H1 (cell line): Measurements from ENCODE around the gene GMEB2.

Source experiments
- EP300 ChIP-seq, 2 experiments: IDR thresholded peaks; 1 replicate in 1 of 2; 2 replicates in 1 of 2; pipeline ENCODE4 v1.6.1; 2011 to 2012; ENCODE audit warnings: low read depth in 2 of 2, low read length in 2 of 2, mild to moderate bottlenecking in 2 of 2, borderline replicate concordance in 1 of 2, inconsistent platforms in 1 of 2, moderate library complexity in 1 of 2
- EZH2 ChIP-seq: fragments of 200-600 bp; sonication (generic); IDR thresholded peaks from 2 replicates; pipeline ENCODE4 v1.7.1; 2012; ENCODE audit warnings: low read depth, mild to moderate bottlenecking, moderate library complexity, low read length, inconsistent platforms; ENCODE audit not compliant: severe bottlenecking
- HDAC2 ChIP-seq, 2 experiments: fragments of 300-600 bp in 1 of 2; sonication (generic) in 1 of 2; IDR thresholded peaks; 2 replicates each; pipeline ENCODE4 v1.6.1; 2011 to 2012; ENCODE audit warnings: low read depth in 2 of 2, low read length in 2 of 2, mild to moderate bottlenecking in 2 of 2, moderate library complexity in 2 of 2, borderline replicate concordance in 1 of 2, inconsistent platforms in 1 of 2
- POLR2A ChIP-seq, 2 experiments: IDR thresholded peaks; 1 replicate in 1 of 2; 2 replicates in 1 of 2; pipeline ENCODE4 v1.6.1; 2011; ENCODE audit warnings: low read depth in 2 of 2, low read length in 2 of 2, mild to moderate bottlenecking in 2 of 2; ENCODE audit errors: control extremely low read depth in 1 of 2
- POLR2AphosphoS5 ChIP-seq: IDR thresholded peaks from 2 replicates; pipeline ENCODE4 v1.6.1; 2011; ENCODE audit warnings: low read depth, low read length
- RAD21 ChIP-seq, 2 experiments: IDR thresholded peaks in 1 of 2; conservative IDR thresholded peaks in 1 of 2; 2 replicates each; pipeline ENCODE4 v1.6.1; 2011; ENCODE audit warnings: low read depth in 2 of 2, low read length in 2 of 2, improper control_type of control experiment in 1 of 2, inconsistent platforms in 1 of 2, mild to moderate bottlenecking in 1 of 2, moderate library complexity in 1 of 2
- SAP30 ChIP-seq: fragments of 300-600 bp; sonication (generic); IDR thresholded peaks from 2 replicates; pipeline ENCODE4 v1.7.1; 2012; ENCODE audit warnings: low read length, moderate library complexity, mild to moderate bottlenecking, inconsistent platforms; ENCODE audit not compliant: insufficient read depth, insufficient replicate concordance
- SIN3A ChIP-seq, 2 experiments: IDR thresholded peaks in 1 of 2; conservative IDR thresholded peaks in 1 of 2; 2 replicates each; pipeline ENCODE4 v1.6.1; 2011 to 2012; ENCODE audit warnings: low read length in 2 of 2, improper control_type of control experiment in 1 of 2, low read depth in 1 of 2, mild to moderate bottlenecking in 1 of 2
- SP4 ChIP-seq: IDR thresholded peaks from 2 replicates; pipeline ENCODE4 v1.6.1; 2012; ENCODE audit warnings: low read length, inconsistent platforms
- YY1 ChIP-seq: IDR thresholded peaks from 2 replicates; pipeline ENCODE4 v1.6.1; 2011; ENCODE audit warnings: low read depth, mild to moderate bottlenecking, low read length
- TF ChIP-seq, protein P1 (sequence below), 3 experiments: IDR thresholded peaks; 1 replicate in 2 of 3; 2 replicates in 1 of 3; pipeline versions ENCODE4 v1.5.1 to v1.6.1; 2011; ENCODE audit warnings: low read length in 3 of 3, mild to moderate bottlenecking in 3 of 3, inconsistent platforms in 2 of 3, low read depth in 1 of 3, moderate library complexity in 1 of 3; ENCODE audit not compliant: insufficient read depth in 1 of 3; ENCODE audit errors: control extremely low read depth in 1 of 3
- TF ChIP-seq, protein P2 (sequence below): IDR thresholded peaks from 2 replicates; pipeline ENCODE4 v1.6.1; 2012; ENCODE audit warnings: inconsistent platforms

DNA sequence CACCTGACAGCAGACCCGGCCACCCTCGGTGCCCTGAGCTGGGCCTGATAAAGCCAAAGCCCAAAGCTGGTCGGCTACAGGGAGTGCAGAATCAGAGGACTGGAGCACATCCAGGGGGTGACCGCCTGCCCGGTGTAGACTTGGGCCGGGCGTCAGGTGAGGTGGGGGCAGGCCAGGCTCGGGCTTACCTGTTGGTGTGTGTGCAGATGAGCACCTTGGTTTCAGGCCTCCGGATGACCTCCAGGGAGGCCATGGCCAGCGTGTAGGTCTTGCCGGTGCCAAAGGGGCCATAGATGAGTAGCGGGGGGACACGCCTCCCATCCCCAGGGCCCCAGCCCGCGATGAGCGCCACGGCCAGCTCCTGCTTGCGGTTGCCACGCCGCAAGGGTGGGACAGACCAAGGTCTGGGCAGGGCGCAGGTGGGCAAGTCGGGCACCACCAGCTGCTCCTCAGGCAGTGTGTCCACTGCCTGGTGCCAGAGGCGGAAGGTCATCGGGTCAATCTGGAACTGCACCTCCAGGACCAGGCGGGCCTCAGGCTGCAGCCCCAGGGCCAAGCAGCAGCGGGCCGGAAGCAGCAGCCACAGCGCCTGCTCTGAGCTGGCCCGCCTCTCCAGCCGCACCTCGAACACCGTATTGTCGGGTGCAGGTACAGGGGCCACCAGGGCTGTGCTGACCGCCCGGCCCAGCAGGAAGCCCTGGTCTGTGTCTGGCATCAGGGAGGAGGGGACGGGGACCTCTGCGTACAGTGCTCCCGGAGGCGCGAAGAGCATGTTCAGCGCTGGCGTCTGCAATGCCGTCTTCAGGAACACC is 58.5 kb downstream of the GMEB2 start:
- no peak for TF ChIP-seq HDAC2 (IDR thresholded peaks at IDR 0.05; ENCODE audit: borderline replicate concordance in 1 of 2, low read depth in 2 of 2, low read length in 2 of 2)
- TF ChIP-seq, protein P1, sequence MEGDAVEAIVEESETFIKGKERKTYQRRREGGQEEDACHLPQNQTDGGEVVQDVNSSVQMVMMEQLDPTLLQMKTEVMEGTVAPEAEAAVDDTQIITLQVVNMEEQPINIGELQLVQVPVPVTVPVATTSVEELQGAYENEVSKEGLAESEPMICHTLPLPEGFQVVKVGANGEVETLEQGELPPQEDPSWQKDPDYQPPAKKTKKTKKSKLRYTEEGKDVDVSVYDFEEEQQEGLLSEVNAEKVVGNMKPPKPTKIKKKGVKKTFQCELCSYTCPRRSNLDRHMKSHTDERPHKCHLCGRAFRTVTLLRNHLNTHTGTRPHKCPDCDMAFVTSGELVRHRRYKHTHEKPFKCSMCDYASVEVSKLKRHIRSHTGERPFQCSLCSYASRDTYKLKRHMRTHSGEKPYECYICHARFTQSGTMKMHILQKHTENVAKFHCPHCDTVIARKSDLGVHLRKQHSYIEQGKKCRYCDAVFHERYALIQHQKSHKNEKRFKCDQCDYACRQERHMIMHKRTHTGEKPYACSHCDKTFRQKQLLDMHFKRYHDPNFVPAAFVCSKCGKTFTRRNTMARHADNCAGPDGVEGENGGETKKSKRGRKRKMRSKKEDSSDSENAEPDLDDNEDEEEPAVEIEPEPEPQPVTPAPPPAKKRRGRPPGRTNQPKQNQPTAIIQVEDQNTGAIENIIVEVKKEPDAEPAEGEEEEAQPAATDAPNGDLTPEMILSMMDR (IDR thresholded peaks at IDR 0.05; ENCODE audit: control extremely low read depth in 1 of 3, insufficient read depth in 1 of 3, low read depth in 1 of 3, low read length in 3 of 3), result no peak
- no peak for TF ChIP-seq POLR2A (IDR thresholded peaks at IDR 0.05; ENCODE audit: control extremely low read depth in 1 of 2, low read depth in 2 of 2, low read length in 2 of 2)
- TF ChIP-seq POLR2AphosphoS5, result no peak
- TF ChIP-seq, protein P2, sequence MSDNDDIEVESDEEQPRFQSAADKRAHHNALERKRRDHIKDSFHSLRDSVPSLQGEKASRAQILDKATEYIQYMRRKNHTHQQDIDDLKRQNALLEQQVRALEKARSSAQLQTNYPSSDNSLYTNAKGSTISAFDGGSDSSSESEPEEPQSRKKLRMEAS, result no peak
- no peak for TF ChIP-seq YY1
- TF ChIP-seq EZH2, result no peak
- TF ChIP-seq EP300 (IDR thresholded peaks at IDR 0.05; ENCODE audit: borderline replicate concordance in 1 of 2, low read depth in 2 of 2, low read length in 2 of 2), result no peak
- no peak for TF ChIP-seq SAP30
- no peak for TF ChIP-seq SP4
- TF ChIP-seq RAD21 (IDR thresholded peaks at IDR 0.05 in 1 of 2, conservative IDR thresholded peaks at IDR 0.05 in 1 of 2; ENCODE audit: low read depth in 2 of 2, low read length in 2 of 2), result no peak
- no peak for TF ChIP-seq SIN3A (conservative IDR thresholded peaks at IDR 0.05 in 1 of 2, IDR thresholded peaks at IDR 0.05 in 1 of 2; ENCODE audit: low read depth in 1 of 2, low read length in 2 of 2)
